Mucosa of descending colon (tissue), 3 donors: ENCODE data around the gene C19orf12. TPM values are rescaled to one million over a fixed set of nuclear protein-coding genes. Genes with fewer than 3 reads are reported as not detected.
A peak's percentile ranks its signal among the peaks of the same experiment; 100 is the strongest.

Source experiments
- ATAC-seq: fragments of 200-7000 bp; cut with Tn5 transposase; one replicate; pipeline ENCODE4 v1.9.1; 2020; ENCODE audit warnings: mild to moderate bottlenecking, moderate library complexity
- DNase-seq, 3 donors: peaks; one replicate each; pipeline ENCODE4 v3.0.0-alpha.2; 2020
- H3K36me3 ChIP-seq: fragments of 200-600 bp; one replicate; pipeline ENCODE4 v1.8.0; 2021; ENCODE audit warnings: low read depth, mild to moderate bottlenecking
- H3K4me1 ChIP-seq: fragments of 200-600 bp; one replicate; pipeline ENCODE4 v1.8.0; 2021; ENCODE audit warnings: low read depth, mild to moderate bottlenecking
- H3K4me3 ChIP-seq: fragments of 200-600 bp; one replicate; pipeline ENCODE4 v1.8.0; 2021; ENCODE audit warnings: mild to moderate bottlenecking
- H3K9me3 ChIP-seq: fragments of 200-600 bp; one replicate; pipeline ENCODE4 v1.8.0; 2021; ENCODE audit warnings: mild to moderate bottlenecking
- intact Hi-C, 2 donors: fragments of 100-400 bp; cut with DNase I in 1 of 2; cut with micrococcal nuclease in 1 of 2; formaldehyde crosslinking; loops; one replicate each; pipeline versions ENCODE4 v1.11.0 to v1.11.1; 2022; cut with DNase I, micrococcal nuclease
- long read RNA-seq, 2 donors: library from polyadenylated mRNA; unstranded; transcript quantifications; one replicate each; pipeline ENCODE4 v2.0.0, GENCODE V29; 2019 to 2021
- total RNA-seq, 3 donors: library from RNA; stranded (reverse); fragmentation: NEBNext Ultra II Directional in 2 of 3; extraction: Animal tissue kit (Norgen Biotek cat#: 25700) in 2 of 3; gene quantifications; one replicate each; pipeline versions ENCODE4 v1.2.1 to v1.2.4, GENCODE V29; 2021 to 2023
- TF ChIP-seq, protein P1 (sequence below): fragments of 200-600 bp; IDR thresholded peaks from one replicate; pipeline ENCODE4 v1.8.0; 2022; ENCODE audit warnings: antibody characterized with exemption, mild to moderate bottlenecking
- donor health status: DM: no; HTN: no; CAD: no; lungs with moderate emphysema.
- donor health status: DM: no; HTN: no; CAD: no.
- donor health status: DM: no; HTN: yes; CAD: no.

C19orf12 gene
- 10 to 100 TPM; 17.0 to 26.6 (median 18.4) TPM for total RNA-seq
- long read RNA-seq, donor 1, transcript C19orf12-201 (3 exons, 2,464 nt) = major isoform, 39 of 57 reads
- long read RNA-seq, donor 1, partial matches to known transcripts = 0 of 57 reads
- long read RNA-seq, donor 1, other reads (novel, unspliced or antisense) = 10 of 57 reads
- long read RNA-seq, donor 2, full-length matches to known transcripts = 8 of 9 reads
- long read RNA-seq, donor 2, partial matches to known transcripts = 0 of 9 reads
- long read RNA-seq, donor 2, other reads (novel, unspliced or antisense) = 1 of 9 reads

DNA sequence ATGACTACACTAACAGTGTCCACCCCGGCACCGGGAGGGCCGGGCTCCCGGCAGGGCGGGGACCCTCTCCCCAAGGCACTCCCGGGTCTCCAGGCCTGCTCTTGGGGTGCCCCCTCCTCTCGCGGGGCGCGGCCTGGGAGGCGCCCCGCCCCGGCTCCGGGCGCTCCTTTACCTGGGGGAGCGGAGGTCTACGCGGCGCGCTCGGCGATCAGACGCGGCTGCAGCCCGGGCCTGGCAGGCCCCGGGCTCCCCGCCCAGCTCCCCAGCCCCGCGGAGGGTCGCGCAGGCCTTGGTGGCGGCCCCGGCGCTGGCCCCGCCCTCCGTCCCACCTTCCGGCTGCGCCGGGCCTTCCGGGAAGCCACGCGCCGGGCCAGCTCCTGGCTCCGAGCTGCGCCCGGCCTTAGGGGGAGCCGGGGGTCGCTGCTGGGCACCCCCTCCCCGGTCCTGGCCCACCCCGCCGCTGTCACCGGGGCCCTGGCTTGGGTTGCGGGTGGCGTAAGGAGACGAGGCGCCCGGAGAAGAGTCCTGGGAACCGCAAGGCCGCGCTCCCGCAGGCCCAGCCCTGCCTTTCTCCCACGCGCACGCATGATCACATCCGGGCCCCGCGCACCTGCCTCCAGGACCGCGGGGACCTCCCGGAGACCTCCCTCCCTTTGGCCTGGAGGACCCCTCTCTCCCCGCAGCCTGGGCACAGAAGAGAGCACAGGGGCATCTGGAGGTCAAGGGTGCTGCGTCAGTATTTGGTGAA is at the start of gene C19orf12:
C19orf12 (minus strand) TSS at position 309 of the 748 bp plus-strand sequence. CDS start 6,848 bp downstream, outside the sequence.
- peak; percentile 65 to 82 (median 78) for DNase-seq
- Histone ChIP-seq H3K36me3 (no peaks in the 10 kb centered on the region), H3K9me3 (no peaks in the 10 kb centered on the region), H3K4me3 (peak within 1 kb of the TSS; percentile 92), H3K4me1 (peaks cover 14% of the 10 kb centered on the region)
- TF ChIP-seq, protein P1, sequence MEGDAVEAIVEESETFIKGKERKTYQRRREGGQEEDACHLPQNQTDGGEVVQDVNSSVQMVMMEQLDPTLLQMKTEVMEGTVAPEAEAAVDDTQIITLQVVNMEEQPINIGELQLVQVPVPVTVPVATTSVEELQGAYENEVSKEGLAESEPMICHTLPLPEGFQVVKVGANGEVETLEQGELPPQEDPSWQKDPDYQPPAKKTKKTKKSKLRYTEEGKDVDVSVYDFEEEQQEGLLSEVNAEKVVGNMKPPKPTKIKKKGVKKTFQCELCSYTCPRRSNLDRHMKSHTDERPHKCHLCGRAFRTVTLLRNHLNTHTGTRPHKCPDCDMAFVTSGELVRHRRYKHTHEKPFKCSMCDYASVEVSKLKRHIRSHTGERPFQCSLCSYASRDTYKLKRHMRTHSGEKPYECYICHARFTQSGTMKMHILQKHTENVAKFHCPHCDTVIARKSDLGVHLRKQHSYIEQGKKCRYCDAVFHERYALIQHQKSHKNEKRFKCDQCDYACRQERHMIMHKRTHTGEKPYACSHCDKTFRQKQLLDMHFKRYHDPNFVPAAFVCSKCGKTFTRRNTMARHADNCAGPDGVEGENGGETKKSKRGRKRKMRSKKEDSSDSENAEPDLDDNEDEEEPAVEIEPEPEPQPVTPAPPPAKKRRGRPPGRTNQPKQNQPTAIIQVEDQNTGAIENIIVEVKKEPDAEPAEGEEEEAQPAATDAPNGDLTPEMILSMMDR = no peak
- ATAC-seq = peak; percentile 85
- intact Hi-C loops = loop anchor here (2.0 to 5.0 kb wide), 2 partner anchors 106 to 108 kb away; partner anchors contain the start of gene POP4 (in 1 of the 2)

GRCh38 chr19:29764361-29764760 is 49.3 kb upstream of the C19orf12 start:
- intact Hi-C loops = loop anchor here (10.0 kb wide), 1 partner anchor 110 kb away; no protein-coding TSS in a partner anchor
- ATAC-seq = no peak
- H3K36me3 ChIP-seq = no peaks in the 10 kb centered on the region

GRCh38 chr19:29763196-29763595 is 48.1 kb upstream of the C19orf12 start:
- Histone ChIP-seq H3K4me3 (no peak overlapping the region), H3K9me3 (no peaks in the 10 kb centered on the region), H3K36me3 (no peaks in the 10 kb centered on the region), H3K4me1 (no peaks in the 10 kb centered on the region)
- TF ChIP-seq, protein P1 = no peak
- no peak for DNase-seq
- no peak for ATAC-seq
- intact Hi-C loops = loop anchor here (10.0 kb wide), 1 partner anchor 112 kb away; no protein-coding TSS in a partner anchor

More at GRCh38 chr19:29764361-29764760, 49.3 kb upstream of the C19orf12 start:
- no peaks in the 10 kb centered on the region for H3K4me1 ChIP-seq
- H3K9me3 ChIP-seq = no peaks in the 10 kb centered on the region
- TF ChIP-seq, protein P1 = no peak
- H3K4me3 ChIP-seq = no peak overlapping the region
- no peak for DNase-seq

DNA sequence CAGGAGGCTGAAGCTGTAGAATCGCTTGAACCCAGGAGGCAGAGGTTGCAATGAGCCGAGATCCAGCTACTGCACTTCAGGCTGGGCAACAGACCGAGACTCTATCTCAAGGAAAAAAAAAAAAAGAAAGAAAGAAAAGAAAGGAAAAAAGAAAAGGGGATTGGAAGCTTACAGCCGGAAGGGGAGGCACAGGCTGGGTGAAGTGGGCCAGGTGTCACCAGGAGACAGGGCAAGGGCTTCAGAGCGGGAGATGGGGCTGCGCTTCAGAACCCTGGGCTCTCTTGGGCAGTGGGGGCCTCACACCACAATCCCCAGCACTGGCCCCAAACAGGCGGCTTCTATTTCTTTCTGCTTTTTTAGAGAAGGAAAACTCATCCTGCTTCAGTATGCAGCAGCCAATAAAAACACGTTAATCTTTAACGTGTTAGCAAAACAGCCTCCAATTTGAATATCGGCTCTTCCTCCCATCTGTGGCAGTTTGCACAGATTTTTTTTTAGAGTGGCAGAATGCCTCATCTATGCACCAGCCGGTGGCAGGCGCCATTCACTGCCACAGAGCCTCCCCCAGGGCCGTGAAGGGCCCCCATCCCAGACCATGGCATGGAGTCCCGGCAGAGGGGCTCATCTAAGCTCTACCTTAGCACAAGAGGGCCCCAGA is 46.6 kb upstream of the C19orf12 start:
- H3K4me1 ChIP-seq = no peaks in the 10 kb centered on the region
- DNase-seq (peak in 2 of 3 donors; percentile 23 to 49), ATAC-seq (peak; percentile 60)
- no peaks in the 10 kb centered on the region for H3K36me3 ChIP-seq
- no peak overlapping the region for H3K4me3 ChIP-seq
- intact Hi-C loops = loop anchor here (10.0 kb wide), 1 partner anchor 113 kb away; no protein-coding TSS in a partner anchor
- H3K9me3 ChIP-seq = no peaks in the 10 kb centered on the region
- TF ChIP-seq, protein P1 = no peak

DNA sequence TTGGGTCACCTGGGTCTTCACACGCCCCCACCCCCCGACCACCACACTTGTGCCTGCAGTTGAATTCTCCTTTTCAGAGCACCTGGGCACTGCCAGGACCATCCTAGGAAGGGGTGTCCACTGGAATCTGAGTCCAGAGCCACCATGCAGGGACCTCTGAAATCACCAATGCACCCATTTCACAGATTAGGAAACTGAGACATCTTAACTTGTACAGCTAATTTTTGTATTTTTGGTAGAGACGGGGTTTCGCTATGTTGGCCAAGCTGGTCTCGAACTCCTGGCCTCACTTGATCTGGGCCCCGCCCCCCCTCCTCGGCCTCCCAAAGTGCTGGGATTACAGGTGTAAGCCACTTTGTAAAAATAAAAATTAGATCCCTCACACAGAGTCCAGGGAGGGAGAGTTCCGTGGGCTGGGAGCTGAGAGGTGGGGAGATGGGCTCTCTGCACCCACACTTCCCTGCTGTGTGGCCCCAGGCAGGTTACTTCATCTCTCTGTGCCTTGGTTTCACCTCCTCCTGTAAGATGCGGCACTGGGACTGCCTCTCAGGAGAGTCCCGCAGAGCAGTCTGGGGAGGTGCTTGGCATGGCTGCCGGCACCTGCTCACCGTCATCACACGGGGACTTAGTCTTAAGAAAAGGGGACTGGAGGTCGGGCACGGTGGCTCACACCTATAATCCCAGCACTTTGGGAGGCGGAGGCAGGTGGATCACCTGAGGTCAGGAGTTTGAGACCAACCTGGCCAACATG is 45.9 kb upstream of the C19orf12 start:
- Histone ChIP-seq H3K4me1 (no peaks in the 10 kb centered on the region), H3K36me3 (no peaks in the 10 kb centered on the region), H3K4me3 (no peak overlapping the region), H3K9me3 (no peaks in the 10 kb centered on the region)
- ATAC-seq (peak; percentile 49), DNase-seq (peak in 2 of 3 donors; percentile 29 to 57)
- intact Hi-C loops = loop anchor here (10.0 kb wide), 1 partner anchor 114 kb away; no protein-coding TSS in a partner anchor
- TF ChIP-seq, protein P1 = no peak
